COLO668 (cell line): ENCODE measurements around the gene KCNRG.
"Not testable (repeated sequence)": the region's sequence is repeated elsewhere in the genome, so short reads cannot be mapped to it uniquely, and the experiment has no call there.

Experiments used
- DNase-seq: peaks from one replicate; lab custom pipeline; 2025; ENCODE audit not compliant: unreplicated experiment; lab: John Stamatoyannopoulos, UW

KCNRG gene, protein sequence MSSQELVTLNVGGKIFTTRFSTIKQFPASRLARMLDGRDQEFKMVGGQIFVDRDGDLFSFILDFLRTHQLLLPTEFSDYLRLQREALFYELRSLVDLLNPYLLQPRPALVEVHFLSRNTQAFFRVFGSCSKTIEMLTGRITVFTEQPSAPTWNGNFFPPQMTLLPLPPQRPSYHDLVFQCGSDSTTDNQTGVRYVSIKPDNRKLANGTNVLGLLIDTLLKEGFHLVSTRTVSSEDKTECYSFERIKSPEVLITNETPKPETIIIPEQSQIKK

DNA sequence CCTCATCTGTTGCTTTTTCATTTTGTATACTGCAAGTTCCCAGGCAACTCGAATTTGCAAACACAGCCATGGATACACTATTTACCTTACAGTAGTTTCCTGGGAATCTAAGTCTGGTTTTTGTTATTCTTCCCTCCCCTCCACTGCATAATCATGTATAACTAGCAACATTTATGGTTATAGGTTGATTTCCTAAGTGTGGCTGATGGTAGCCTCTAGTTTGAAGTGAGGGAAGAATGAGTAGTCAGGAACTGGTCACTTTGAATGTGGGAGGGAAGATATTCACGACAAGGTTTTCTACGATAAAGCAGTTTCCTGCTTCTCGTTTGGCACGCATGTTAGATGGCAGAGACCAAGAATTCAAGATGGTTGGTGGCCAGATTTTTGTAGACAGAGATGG is at the start of gene KCNRG:
KCNRG (plus strand) TSS at position 187 of the 400 bp plus-strand sequence; CDS start at position 237, 50 bp downstream.
- DNase-seq = no peak

DNA sequence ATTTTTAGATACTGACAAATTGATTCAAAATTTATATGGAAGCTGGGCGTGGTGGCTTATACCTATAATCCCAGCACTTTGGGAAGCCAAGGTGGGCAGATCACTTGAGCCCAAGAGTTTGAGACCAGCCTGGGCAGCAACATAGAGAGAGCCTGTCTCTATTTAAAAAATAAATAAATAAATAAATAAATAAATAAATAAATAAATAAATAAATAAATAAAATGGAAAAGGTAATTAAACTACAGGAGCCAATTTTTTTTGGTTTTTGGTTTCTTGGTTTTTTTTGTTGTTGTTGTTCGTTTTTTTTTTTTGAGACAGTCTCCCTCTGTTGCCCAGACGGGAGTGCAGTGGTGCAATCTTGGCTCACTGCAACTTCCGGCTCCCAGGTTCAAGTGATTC is 47.8 kb upstream of the KCNRG start:
- no peak for DNase-seq

DNA sequence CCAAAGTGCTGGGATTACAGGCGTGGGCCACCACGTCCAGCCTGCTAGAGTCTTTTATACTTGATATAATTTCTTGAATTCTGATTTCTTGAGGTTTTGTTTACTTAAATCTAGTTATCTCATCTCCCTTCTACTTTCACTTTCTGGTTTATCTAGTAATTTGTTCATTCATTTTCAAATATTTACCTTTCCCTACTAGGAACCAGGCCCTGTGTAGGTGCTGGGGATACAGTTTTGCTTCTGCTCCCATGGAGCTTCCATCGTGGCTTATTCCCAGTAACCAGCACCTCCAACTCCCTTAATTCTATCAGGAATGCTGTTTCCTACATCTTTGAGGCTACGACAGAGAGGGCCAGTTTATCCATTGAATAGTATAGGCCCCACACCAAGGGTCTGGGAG is 42.5 kb upstream of the KCNRG start:
- DNase-seq = no peak

DNA sequence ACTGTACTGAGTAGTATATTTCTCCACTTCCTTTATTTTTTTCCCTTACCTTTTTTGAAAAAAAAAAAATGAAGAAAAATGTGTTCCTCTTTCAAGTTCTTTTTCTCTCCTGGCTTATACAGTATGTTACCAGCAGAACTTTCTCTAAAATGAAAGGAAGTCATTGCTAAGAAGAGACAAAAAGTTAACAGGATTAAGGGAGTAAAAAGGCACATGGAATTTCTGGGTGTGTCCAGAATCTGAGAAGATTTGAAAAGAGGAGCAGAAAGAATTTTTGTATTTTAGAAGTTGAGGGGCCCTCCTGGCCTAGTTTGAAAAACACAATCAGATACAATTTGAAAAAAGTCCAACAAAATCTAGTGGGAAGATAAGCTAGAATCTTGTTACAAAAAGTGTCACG is 39.4 kb upstream of the KCNRG start:
- DNase-seq = no peak

DNA sequence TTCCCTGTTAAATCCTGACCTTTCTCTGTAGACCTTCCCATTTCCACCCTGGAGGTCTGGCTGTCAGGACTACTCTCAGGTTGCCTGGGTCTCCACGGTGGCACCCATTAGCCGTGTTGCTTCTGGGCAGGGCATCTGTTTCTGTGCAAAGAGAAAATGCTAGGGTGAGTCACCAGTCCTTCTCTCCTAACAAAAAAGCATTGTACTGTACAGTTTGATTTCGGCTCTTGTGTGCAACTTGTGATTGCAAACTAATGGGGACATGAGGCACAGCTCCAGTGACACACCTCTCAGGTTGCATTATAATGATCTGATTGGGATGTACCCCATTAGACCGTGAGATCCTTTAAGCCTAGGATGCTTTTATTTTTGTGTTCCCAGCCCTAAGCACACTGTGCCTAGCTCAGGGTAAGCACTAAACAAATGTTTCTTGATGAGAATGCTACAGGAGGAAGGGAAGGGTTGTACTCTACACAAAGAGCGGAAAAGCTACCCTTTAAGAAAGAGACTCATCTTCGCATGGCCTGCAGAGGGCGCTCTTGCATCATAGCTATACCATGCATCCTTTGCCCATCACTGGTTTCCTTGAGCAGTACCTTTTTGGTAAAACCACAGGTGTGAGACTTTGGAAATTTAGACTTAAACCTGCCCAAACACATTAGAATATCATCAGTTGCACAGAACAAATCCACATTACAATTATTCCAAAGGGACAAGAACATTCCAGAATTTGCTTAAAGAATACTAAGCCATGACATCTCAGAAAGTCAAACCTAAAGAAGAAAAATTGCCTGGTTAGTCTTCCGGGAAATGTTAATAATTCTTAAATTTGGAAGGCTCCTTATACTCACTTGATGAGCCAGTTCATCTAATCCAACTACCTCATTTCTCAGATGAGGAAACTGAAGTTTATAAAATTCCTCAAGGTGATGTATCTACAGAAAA is 38.7 kb upstream of the KCNRG start:
- peak; percentile 88 for DNase-seq

DNA sequence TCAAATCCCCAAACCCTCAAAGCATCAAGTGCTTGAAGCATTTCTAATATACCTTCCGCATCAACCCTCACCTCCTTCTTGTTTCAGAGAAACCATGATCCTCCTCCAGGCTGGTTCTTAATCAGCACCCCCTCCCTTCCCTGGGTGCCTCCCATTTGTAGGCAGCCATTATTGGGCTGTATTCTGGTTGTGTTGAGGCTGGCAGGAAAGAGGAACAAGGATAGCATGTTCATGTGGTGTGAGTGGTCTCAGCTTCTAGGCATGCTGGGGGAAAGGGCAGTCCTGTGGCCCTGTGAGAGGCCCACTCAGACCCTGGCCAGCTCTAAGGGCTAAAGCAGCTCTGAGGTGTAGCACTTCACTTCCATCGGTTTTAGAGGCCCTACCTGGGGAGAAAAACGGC is 37.3 kb upstream of the KCNRG start:
- DNase-seq = no peak

DNA sequence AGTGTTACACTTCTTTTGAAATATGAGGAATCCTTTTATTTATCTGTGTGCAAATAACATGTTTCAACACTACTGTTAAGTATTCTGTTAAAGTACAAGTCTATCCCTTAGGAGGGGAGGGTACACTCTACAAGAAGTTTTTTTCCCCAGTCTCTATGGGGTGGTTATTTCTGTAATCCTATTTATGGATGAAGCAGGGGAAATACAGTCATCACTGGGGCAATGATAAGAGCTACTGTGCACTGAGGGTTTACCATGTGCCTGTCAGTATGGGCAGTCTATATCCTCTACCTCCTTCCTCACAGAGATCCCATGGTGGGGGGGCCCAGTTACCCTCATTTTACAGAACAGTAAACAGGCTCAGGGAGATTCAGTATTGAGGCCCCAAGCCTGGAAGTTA is 35.0 kb upstream of the KCNRG start:
- DNase-seq = no peak

DNA sequence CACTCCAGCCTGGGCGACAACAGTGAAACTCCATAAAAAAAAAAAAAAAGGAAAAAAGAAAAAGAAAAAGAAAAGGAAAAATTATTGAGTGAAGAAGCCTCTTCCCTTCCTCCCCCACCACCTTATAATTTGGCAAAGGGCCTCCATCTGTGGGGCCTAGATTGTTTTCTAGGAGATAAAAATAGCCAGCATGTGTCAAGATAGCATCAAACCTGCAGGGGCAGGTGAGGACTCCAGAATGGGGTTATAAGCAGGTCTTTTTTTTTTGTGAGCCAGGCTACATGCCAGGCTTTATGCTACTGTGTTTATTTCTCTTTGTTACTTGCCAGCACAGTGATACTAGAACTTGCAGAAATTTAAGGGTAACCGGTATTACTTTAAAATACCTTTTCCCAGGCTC is 30.1 kb upstream of the KCNRG start:
- no peak for DNase-seq

DNA sequence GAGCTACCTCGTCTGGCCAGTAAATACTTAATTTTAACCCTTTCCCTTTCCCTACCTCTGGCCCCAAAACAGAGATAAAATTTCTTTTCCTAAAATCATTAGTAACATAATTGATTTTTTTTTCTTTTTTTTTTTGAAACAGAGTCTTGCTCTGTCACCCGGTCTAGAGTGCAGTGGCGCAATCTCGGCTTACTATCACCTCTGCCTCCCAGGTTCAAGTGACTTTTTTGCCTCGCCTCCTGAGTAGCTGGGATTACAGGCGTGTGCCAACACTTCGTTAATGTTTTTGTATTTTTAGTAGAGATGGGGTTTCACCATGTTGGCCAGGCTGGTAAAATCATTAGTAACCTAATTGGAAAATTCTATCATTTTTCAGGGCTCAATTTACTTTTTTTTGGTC is 28.8 kb upstream of the KCNRG start:
- no peak for DNase-seq

DNA sequence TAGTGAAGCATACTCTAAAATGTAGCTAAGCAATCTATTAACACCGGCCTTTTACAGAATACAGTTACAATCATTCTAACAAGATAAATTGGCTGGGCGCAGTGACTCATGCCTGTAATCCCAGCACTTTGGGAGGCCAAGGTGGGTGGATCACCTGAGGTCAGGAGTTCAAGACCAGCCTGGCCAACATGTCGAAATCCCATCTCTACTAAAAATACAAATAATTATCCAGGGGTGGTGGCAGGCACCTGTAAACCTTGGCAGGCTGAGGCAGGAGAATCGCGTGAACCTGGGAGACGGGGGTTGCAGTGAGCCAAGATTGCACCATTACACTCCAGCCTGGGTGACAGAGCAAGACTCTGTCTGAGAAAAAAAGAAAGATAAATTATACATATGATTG is 24.6 kb upstream of the KCNRG start:
- not testable (repeated sequence) for DNase-seq

DNA sequence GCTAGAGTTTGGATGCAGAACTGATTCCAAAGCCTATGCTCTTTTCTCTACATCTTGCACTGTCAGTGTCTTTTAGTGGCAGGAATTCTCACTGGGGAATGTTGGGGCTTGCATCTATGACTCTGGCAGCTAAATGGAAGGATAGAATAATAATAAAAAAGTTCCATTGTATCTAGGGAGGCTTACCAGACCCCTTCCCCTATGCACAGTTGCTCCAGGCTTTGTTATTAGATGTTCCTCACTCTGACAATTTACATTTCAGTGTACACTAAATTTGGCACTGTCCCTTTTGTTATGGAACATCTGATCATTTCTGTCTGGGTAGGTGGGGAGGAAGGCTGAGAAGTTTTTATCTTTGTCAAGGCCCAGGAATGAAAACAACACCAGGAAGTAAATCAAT is 22.1 kb upstream of the KCNRG start:
- DNase-seq = no peak

DNA sequence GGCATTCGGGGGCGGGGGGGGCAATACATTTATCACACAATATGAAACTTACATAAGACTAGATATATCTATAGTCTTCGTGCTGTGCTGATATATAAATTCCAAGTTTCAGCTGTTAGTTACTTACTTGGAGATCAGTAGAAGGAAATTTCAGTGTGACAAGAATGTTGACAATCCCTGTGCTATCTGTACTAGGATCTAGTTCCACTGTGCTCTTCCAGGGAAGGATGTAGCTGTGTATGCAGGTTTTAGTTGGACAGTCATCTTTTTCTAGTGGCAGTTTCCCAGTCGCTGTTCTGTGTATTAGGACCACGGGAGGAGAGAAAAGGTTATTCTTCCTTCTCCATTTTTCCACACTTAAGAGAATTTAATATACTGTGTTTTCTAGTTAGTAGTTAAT is 21.6 kb upstream of the KCNRG start:
- no peak for DNase-seq

DNA sequence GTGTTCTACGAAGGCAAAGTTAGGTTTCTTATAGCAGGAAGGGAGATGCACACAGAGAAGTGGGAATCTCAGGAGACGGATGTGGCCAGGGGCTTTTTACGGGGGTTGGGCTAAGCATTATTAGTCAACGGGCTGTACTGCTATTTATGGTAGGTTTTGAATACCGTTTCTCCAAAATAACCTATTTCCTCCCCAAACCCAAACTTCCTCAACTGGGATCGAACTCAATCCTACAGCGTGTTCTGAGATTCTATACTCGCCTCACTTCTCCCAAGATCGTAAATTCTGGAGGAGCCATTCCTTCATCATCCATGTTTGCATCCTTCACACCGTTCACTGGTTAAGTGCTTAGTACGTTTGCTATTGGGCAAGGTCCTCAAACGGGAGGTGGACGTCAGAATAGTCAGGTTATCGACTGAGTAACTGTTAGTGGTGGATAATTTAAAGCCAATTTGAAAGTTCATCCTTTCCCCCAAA is 19.6 kb upstream of the KCNRG start:
- no peak for DNase-seq

DNA sequence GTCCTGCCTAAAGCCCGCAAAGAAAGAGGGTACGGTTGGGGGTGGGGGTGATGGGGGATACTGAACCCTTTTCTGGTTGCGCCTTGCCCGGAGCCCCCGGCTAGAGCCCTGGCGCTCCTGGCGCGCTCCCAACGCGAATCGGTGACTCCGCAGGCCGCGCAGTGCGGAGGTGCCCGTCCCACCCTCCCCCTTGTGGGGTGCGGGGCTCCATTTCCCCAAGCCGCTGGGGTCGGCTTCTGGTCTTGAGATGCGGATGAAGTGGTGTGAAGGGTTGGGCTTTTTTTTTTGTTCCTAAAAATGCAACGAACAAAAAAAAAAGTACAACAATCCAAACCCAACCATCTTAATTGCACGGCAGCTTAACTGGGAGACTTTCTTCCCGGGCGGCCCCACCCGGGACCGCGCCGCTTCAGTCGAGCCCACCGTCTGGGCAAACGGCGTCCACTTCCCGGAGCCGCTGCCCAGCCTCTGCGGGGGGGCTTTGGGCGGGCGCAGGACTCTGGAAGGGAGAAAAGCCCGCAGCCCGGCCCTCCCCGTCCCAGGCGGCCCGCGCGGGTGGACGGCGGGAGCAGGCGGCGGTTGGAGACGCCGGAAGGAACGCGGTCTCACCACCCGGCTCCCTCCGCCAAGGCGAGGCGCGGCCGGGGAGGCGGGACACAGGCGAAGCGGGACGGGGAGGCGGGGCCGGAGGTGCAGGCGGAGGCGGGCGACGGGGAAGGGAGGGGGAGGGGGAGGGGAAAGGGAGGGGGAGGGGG is 18.9 kb upstream of the KCNRG start:
- DNase-seq = peak; percentile 99

DNA sequence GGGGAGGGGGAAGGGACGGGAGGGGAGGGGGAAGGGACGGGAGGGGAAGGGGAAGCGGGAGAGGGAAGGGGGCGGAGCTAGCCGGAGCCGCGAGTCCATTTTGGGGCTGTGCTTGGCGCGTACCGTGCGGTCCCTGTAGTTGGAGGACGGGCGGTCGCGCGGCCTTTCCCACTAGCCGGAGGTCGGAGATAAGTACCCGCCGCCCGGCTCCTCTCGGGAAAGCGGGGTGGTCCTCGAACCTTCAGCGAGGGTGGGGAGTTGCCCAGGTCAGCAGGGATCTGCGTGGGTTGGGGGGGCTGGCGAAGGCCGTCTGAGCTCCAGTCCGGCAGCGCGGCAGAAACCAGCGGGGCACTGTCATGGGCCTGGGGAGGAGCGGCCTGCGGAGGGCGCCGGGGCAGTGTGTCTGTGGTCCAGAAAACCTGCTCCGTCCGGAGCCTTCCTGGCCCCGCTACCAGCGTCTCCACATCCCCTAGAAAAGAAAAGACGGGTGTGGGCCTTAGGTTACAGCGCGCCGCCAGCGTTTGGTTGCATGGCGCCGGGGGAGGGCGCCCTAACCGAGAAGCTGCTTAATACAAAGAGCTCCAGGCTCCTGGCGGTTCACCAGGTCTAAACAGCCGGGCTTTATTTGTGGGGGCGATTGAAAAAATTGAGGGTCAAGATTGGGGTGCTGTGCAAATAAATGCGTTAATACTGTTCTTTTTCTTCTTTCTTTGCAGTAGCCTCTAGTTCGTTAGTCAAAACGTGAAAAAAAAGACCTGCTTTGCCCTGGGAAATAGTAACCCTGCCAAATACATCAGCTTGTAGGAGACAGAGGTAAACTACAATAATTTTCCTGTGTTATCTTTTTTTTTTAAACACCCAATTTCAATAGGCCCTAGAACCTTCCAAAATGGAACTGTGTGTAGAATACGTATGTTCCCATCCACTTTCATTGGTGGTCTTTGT is 18.0 kb upstream of the KCNRG start, which contains the start of gene TRIM13:
TRIM13 (plus strand) TSS at position 92 of the 945 bp plus-strand sequence. CDS start 14,899 bp downstream, outside the sequence.
- DNase-seq = peak; percentile 99

DNA sequence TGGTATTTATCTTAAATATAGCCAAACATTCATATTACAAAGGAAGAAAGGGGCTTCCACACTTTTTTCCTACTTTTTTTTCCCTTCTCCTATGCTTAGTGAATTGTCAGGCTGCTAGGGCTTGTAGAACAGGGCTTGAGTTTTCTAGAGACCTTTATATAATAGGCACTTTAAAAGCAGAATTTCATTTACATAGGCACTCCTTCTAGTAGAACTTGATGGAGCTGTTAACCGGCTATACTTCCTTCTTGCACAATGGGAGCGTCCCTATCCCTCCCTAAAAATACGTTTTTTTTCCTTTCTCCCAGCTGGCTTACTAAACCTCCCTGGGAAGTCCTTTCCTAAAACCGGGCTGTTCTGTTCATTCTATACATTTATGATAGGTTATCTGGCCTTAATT is 17.3 kb upstream of the KCNRG start:
- no peak for DNase-seq

DNA sequence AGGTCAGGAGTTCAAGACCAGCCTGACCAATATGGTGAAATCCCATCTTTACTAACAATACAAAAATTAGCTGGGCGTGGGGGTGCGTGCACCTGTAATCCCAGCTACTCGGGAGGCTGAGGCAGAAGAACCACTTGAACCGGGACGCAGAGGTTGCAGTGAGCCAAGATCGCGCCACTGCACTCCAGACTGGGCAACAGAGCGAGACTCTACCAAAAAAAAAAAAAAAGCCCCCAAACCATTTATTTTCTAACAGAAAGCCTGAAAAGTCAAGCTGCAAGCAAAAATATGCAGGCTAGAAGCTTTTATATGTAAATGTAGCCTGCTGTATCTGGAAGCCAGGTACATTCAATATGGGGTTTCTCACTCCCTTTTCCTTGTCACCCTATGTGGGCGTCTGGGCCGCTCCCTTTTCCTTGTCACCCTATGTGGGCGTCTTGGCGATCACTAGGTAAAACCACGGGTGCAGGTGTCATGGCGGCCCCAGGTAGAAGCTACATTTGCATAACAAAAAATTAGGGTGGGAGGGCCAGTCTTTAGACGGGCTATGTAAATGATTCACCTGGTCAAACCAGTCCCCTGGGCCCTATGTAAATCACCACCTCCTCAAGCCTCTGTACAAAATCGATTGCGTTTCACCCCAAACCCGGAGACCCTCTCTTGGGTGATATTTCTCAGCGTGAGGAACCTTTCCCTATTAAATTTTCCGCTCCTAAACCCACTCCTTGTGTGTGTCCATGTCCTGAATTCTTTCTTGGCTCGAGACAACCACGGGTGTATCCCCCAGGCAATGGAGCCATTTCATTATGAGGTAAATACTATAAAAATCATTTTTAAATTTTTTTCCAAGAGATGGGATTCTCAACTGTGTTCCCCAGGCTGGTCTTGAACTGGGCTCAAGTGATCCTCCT is 16.3 kb upstream of the KCNRG start:
- no peak for DNase-seq

DNA sequence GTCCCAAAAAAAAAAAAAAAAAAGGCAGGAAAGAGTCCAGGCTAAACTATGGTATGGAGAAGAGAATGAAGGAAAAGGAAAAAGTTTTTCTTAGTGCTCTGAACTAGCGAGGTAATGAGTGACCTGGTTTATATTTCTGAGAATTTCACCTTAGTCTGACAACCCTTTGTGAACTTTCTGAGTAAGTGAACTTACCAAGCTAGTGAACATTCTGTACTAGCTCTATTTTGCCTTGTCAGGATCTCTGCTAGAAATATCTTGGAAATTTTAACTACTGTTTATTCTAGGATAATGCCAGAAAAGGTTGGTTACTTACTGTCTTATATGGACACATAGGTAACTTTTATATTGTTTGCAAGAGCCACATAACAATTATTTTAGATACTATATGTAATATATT is 14.0 kb upstream of the KCNRG start:
- no peak for DNase-seq

DNA sequence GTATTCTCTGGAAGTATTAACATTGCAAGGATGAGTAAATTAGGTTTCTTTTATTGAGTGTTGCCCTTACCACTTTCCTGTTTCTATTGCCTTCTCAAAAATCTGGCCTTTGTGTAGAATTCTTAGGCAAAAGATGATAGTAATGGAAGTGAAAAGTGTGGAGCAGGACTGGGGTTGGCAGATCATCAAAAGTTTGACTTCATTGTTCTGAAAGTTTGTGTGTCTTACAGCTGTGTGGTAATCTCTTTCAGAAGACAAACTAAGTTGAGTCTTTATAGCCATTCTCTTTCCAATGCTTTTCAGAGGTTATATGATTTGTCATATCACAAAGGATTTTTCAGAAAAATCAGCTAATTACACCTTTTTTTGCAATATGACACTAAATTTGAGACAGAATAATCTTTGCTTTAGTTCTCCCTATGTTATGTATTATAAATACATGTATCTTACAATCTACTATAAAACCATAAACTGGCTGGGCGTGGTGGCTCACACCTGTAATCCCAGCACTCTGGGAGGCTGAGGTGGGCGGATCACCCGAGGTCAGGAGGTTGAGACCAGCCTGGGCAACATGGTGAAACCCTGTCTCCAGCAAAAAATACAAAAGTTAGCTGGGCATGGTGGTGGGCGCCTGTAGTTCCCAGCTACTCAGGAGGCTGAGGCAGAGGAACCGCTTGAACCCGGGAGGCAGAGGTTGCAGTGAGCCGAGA is 8.7 kb upstream of the KCNRG start:
- no peak for DNase-seq
